Bronchial epithelial cell (primary cell): ENCODE results near the gene VPS4B. TPM values are rescaled to one million over a fixed set of nuclear protein-coding genes. Genes with fewer than 3 reads are reported as not detected.

Experiments used
- DNase-seq: peaks from one replicate; pipeline ENCODE4 v3.0.0-alpha.2; 2010; ENCODE audit warnings: low read depth
- FAIRE-seq: peaks from 2 replicates; lab custom pipeline; 2011; peaks lifted over from hg19 to GRCh38; lab: Jason Lieb, UNC
- H3K27me3 ChIP-seq: 2 replicates; pipeline ENCODE4 v1.5.1; 2011; ENCODE audit warnings: low read length; ENCODE audit not compliant: control insufficient read depth, insufficient read depth
- H3K36me3 ChIP-seq: 2 replicates; pipeline ENCODE4 v1.5.1; 2011; ENCODE audit warnings: low read length; ENCODE audit not compliant: control insufficient read depth, insufficient read depth
- H3K4me3 ChIP-seq: 2 replicates; pipeline ENCODE4 v1.5.1; 2011; ENCODE audit warnings: mild to moderate bottlenecking, low read depth, low read length, control low read depth
- total RNA-seq: library from RNA; depleted of rRNA; stranded (reverse); fragments of >200 nt; gene quantifications from 2 replicates; pipeline ENCODE4 v1.2.1, GENCODE V29; 2014
- TF ChIP-seq, protein P1 (sequence below): IDR thresholded peaks from 2 replicates; pipeline ENCODE4 v1.5.1; 2011; ENCODE audit warnings: mild to moderate bottlenecking, moderate library complexity, low read length, control low read depth, inconsistent platforms; ENCODE audit not compliant: insufficient read depth, severe bottlenecking

VPS4B gene
- total RNA-seq, 1 donor from 2014 or later: 120 TPM

DNA sequence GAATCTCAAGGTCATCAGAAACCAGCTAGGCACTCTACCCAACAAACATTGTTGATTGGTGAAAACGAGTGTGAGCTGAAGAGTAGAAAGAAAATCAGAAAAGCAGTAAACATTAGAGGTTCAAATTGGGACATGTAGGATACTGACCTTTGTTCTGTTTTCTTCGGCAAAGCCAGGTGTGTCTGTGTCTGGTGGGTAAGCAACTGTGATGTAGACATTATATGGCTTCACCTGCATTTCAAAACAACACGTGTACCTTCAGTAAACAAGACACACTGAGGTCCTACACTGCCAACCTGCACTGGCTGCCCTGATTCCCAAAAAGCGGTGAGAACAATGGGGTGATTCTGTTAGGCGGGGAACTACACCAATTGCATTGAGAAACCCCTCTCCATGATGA lies 78.0 kb downstream of the VPS4B start:
- no peak overlapping the region for H3K4me3 ChIP-seq
- H3K27me3 ChIP-seq: no peaks in the 10 kb centered on the region
- TF ChIP-seq, protein P1, sequence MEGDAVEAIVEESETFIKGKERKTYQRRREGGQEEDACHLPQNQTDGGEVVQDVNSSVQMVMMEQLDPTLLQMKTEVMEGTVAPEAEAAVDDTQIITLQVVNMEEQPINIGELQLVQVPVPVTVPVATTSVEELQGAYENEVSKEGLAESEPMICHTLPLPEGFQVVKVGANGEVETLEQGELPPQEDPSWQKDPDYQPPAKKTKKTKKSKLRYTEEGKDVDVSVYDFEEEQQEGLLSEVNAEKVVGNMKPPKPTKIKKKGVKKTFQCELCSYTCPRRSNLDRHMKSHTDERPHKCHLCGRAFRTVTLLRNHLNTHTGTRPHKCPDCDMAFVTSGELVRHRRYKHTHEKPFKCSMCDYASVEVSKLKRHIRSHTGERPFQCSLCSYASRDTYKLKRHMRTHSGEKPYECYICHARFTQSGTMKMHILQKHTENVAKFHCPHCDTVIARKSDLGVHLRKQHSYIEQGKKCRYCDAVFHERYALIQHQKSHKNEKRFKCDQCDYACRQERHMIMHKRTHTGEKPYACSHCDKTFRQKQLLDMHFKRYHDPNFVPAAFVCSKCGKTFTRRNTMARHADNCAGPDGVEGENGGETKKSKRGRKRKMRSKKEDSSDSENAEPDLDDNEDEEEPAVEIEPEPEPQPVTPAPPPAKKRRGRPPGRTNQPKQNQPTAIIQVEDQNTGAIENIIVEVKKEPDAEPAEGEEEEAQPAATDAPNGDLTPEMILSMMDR: no peak
- DNase-seq (no peak), FAIRE-seq (no peak)
- peaks cover 16% of the 10 kb centered on the region for H3K36me3 ChIP-seq

DNA sequence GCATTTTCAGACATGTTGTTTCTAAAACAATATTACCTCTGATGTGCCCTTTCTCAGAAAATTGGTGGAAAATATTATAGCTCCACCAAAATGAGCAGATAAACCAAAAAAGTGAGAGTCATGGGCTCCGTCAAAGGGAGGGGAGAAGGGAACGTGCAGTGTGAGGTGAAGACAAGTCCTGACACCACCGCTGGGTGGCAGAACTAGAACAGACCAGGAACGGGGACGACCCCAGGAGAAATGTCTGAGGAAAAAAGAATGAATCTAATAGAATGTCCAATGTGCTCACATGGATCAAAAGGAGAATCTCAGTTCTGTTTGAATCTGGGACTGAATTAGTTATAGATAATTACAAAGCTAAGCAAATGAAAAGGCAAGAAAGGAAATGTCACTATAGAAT lies 80.1 kb downstream of the VPS4B start:
- TF ChIP-seq, protein P1: peak; percentile 52
- peaks cover 18% of the 10 kb centered on the region for H3K36me3 ChIP-seq

DNA sequence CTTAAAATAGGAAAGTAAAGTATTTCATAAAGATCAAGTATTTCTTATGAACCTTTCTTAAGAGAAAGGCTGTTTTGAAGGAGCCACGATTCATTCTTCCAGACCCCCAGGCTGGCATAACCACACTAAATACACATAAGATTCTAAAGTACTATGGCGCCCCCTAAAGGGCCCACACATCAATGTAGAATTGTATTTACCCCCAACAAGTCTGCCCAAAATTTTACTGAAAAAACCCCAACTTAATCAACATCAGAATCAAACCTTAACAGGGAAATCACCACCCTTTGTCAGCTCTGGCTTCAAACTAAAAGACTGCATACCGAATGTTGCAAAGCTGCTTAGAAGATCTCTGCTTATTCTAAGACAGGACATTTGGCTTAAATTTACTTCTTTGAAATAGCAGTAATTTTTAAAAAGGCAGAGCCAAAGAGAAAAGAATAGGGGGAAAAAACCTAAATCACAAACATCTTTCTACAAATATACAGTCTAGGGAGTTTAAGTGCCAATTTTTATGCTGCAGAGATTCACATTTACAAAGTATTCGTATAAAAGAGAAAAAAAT lies 82.3 kb downstream of the VPS4B start:
- TF ChIP-seq, protein P1: peak; percentile 47
- no peak overlapping the region for H3K4me3 ChIP-seq
- peaks cover 21% of the 10 kb centered on the region for H3K36me3 ChIP-seq
- DNase-seq (peak; percentile 28), FAIRE-seq (no peak)
- H3K27me3 ChIP-seq: no peaks in the 10 kb centered on the region

More for the DNA sequence above, 80.1 kb downstream of the VPS4B start:
- DNase-seq (peak; percentile 18), FAIRE-seq (no peak)
- Histone ChIP-seq H3K27me3 (no peaks in the 10 kb centered on the region), H3K4me3 (no peak overlapping the region)

Other genes with a start within 250 kb of the VPS4B start
- 1.5 and 2.4 TPM in 2 replicates for gene BCL2, start 102.7 kb downstream of the VPS4B start, total RNA-seq
- gene KDSR, start 55.3 kb downstream of the VPS4B start, total RNA-seq: 18.4 and 40.5 TPM in 2 replicates
- gene SERPINB5, start 54.5 kb upstream of the VPS4B start, total RNA-seq: 440 and 513 TPM in 2 replicates
- gene SERPINB12, start 119.9 kb upstream of the VPS4B start, total RNA-seq: 0.53 and 1.4 TPM in 2 replicates
- 8.2 and 48.0 TPM in 2 replicates for gene SERPINB13, start 164.9 kb upstream of the VPS4B start, total RNA-seq
- 0.26 and 15.7 TPM in 2 replicates for gene SERPINB4, start 221.8 kb upstream of the VPS4B start, total RNA-seq
- gene SERPINB3, start 239.4 kb upstream of the VPS4B start, total RNA-seq: 22.4 and 165 TPM in 2 replicates